Osteocyte (in vitro differentiated cells): ENCODE data around the gene COL1A1. TPM values are rescaled to one million over a fixed set of nuclear protein-coding genes. Genes with fewer than 3 reads are reported as not detected.

Experiments used
- DNase-seq: peaks from one replicate; pipeline ENCODE4 v3.0.0; 2021; ENCODE audit warnings: mixed read lengths; ENCODE audit not compliant: unreplicated experiment; ENCODE audit errors: extremely low spot score
- H3K27ac Mint-ChIP-seq: one replicate; pipeline ENCODE4 v1.8.0; 2021; ENCODE audit warnings: mild to moderate bottlenecking, mixed read lengths; ENCODE audit not compliant: unreplicated experiment
- H3K27me3 Mint-ChIP-seq: one replicate; pipeline ENCODE4 v1.8.0; 2021; ENCODE audit warnings: mixed read lengths; ENCODE audit not compliant: unreplicated experiment
- H3K36me3 Mint-ChIP-seq: one replicate; pipeline ENCODE4 v1.8.0; 2021; ENCODE audit warnings: mixed read lengths; ENCODE audit not compliant: unreplicated experiment
- H3K4me1 Mint-ChIP-seq: one replicate; pipeline ENCODE4 v1.8.0; 2021; ENCODE audit warnings: mixed read lengths; ENCODE audit not compliant: unreplicated experiment
- H3K4me3 Mint-ChIP-seq: one replicate; pipeline ENCODE4 v1.8.0; 2021; ENCODE audit warnings: mild to moderate bottlenecking, moderate library complexity, mixed read lengths; ENCODE audit not compliant: unreplicated experiment
- H3K9me3 Mint-ChIP-seq: one replicate; pipeline ENCODE4 v1.8.0; 2021; ENCODE audit warnings: mixed read lengths; ENCODE audit not compliant: unreplicated experiment
- CTCF ChIP-seq: fragments of 200-600 bp; sonication (generic); IDR thresholded peaks from 2 replicates; pipeline ENCODE4 v1.5.0; 2021; ENCODE audit warnings: antibody characterized with exemption, mild to moderate bottlenecking, moderate library complexity
- total RNA-seq: library from RNA; stranded (reverse); gene quantifications from 2 replicates; pipeline ENCODE4 v1.2.1, GENCODE V29; 2021

COL1A1 gene
- total RNA-seq, 1 donor from 2014 or later, result 25,918 TPM

GRCh38 chr17:50185631-50186471, 15.6 kb downstream of the COL1A1 start:
- Mint-ChIP-seq H3K36me3 (peaks cover 45% of the 10 kb centered on the region), H3K4me3 (peak overlapping the region; percentile 45), H3K4me1 (peaks cover 93% of the 10 kb centered on the region), H3K27me3 (no peaks in the 10 kb centered on the region), H3K27ac (peak overlapping the region; percentile 98), H3K9me3 (no peaks in the 10 kb centered on the region)
- no peak for DNase-seq
- no peak for TF ChIP-seq CTCF

DNA sequence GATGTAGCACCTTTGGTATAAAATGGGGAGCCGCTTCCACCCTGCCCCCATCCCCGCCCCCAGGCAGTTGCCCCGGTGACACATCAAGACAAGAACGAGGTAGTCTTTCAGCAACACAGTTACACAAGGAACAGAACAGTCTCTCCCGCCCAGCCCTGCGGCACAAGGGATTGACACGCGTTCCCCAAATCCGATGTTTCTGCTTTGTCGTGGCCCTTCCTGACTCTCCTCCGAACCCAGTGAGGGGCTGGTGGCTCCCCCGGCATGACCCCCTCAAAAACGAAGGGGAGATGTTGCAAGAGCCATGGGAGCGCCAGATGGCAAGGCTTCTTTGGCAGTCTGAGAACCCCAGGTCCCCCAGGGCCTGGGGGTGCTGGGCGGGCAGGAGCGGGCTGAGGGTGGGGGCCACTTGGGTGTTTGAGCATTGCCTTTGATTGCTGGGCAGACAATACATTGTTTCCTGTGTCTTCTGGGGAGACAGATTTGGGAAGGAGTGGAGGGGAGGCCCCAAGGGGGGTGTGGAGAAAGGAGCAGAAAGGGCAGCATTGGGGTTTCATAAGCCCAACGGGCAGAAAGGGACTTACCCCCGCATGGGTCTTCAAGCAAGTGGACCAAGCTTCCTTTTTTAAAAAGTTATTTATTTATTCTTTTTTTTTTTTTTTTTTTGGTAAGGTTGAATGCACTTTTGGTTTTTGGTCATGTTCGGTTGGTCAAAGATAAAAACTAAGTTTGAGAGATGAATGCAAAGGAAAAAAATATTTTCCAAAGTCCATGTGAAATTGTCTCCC, 16.6 kb downstream of the COL1A1 start:
- DNase-seq, result no peak
- TF ChIP-seq CTCF, result no peak

DNA sequence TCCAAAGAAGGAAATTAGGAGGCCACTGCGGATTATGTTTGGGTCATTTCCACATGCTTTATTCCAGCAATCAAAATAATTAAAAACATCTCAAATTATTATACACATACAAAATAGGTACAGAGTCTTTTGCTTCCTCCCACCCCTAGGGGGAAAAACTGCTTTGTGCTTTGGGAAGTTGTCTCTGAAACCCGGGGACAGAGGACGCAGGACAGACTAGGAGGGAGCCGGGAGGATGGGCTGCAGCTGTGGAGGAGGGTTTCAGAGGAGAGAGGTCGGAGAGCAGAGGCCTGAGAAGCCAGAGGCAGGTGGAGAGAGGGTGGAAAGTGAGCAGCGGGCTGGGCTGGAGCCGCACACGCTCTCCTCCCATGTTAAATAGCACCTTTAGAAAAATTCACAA, 17.4 kb downstream of the COL1A1 start:
- H3K4me3 Mint-ChIP-seq, result peak overlapping the region; percentile 34

More for the DNA sequence above, 16.6 kb downstream of the COL1A1 start:
- Mint-ChIP-seq H3K4me3 (peak overlapping the region; percentile 45), H3K36me3 (peaks cover 37% of the 10 kb centered on the region), H3K9me3 (no peaks in the 10 kb centered on the region), H3K4me1 (peaks cover 91% of the 10 kb centered on the region), H3K27me3 (no peaks in the 10 kb centered on the region), H3K27ac (peak overlapping the region; percentile 98)

GRCh38 chr17:50183421-50183994, 17.9 kb downstream of the COL1A1 start:
- H3K27ac Mint-ChIP-seq, result peak overlapping the region; percentile 98
- peaks cover 26% of the 10 kb centered on the region for H3K36me3 Mint-ChIP-seq
- peak overlapping the region; percentile 19 for H3K4me3 Mint-ChIP-seq
- no peaks in the 10 kb centered on the region for H3K9me3 Mint-ChIP-seq
- TF ChIP-seq CTCF, result no peak
- no peak for DNase-seq
- no peaks in the 10 kb centered on the region for H3K27me3 Mint-ChIP-seq
- peaks cover 91% of the 10 kb centered on the region for H3K4me1 Mint-ChIP-seq

More for the DNA sequence above, 17.4 kb downstream of the COL1A1 start:
- no peak for DNase-seq
- Mint-ChIP-seq H3K27ac (peak overlapping the region; percentile 98), H3K27me3 (no peaks in the 10 kb centered on the region), H3K4me1 (peaks cover 91% of the 10 kb centered on the region), H3K9me3 (no peaks in the 10 kb centered on the region), H3K36me3 (peaks cover 31% of the 10 kb centered on the region)
- peak; percentile 39 for TF ChIP-seq CTCF
